GM19455 (cell line): ENCODE data around the gene EAF1.
"Not testable (repeated sequence)": the region's sequence is repeated elsewhere in the genome, so short reads cannot be mapped to it uniquely, and the experiment has no call there.

Experiments used
- ATAC-seq: cut with Tn5 transposase; IDR thresholded peaks from one replicate; pipeline ENCODE4 v1.9.1; 2021; ENCODE audit not compliant: unreplicated experiment

The EAF1 gene

DNA sequence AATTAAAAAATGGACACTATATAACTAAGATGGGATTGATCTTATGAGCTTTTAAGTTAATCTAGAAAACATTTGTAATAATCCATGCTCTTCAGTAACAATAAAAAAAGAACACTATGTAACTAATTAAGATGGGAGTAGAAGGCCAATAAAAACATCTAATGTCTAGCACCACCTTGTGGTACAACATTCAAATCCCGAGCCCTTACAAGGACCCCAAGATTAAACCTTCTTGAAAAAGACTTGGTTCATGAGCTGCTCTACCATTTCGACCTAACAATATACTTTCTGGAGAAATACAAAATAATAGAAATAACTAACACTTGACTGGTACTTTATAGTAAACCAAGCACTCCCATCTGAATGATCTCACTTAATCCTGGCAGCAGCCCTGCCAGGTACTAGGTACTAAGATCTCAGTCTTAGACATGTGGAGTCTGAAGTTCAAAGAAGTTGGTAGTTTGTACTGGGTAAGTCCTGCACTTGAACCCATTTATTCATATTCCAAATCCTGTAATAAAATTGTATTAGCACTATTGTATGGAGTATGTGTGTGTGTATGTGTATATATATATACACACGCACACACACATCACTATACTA, 21.8 kb upstream of the EAF1 start:
- peak; percentile 57 for ATAC-seq

GRCh38 chr3:15409239-15409638, 18.2 kb upstream of the EAF1 start:
- ATAC-seq: no peak

GRCh38 chr3:15409774-15410173, 17.6 kb upstream of the EAF1 start:
- no peak for ATAC-seq

- ATAC-seq: not testable (repeated sequence)
These were observed 16.4 kb upstream of the EAF1 start for GRCh38 chr3:15410966-15411365.

DNA sequence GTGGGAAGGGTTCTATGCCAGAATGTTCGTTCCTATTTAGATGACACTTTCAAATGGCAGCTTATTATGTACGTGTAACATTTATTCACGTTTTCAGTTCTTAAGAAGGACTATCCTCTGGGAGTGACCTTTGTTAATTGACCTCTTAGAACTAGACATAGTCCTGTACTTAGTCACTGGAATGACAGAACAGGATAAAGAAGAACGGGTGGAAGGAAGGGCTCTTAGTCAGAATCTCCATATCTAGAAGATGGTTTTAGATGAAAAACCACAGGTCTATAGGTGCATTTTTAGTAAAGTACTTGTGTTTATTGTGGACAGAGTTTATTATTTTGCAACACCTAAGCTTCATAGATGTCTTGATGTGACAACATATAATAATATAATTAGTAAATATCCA, 6.5 kb upstream of the EAF1 start:
- no peak for ATAC-seq

- ATAC-seq: no peak
These were observed 749 bp upstream of the EAF1 start for GRCh38 chr3:15426579-15427118.

- ATAC-seq: no peak
These were observed 583 bp downstream of the EAF1 start for GRCh38 chr3:15427981-15428380.

GRCh38 chr3:15428539-15428938, 1.1 kb downstream of the EAF1 start:
- ATAC-seq: no peak

DNA sequence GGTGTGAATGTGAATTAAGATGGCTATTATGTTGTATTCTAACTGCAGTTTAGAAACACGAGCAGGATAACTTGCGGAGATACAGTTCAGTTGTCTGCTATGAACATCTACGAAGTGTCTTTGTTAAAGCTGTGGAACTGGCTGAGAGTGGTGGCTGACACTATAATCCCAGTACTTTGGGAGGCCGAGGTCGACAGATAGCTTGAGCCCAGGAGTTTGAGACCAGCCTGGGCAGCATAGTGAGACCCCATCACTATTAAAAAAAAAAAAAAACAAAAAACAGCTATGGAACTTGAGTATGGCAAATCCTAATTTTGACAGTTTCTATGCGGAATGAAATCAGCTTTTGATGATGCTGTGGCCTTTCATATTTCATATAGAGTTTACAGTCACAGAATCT, 1.7 kb downstream of the EAF1 start:
- ATAC-seq: no peak

DNA sequence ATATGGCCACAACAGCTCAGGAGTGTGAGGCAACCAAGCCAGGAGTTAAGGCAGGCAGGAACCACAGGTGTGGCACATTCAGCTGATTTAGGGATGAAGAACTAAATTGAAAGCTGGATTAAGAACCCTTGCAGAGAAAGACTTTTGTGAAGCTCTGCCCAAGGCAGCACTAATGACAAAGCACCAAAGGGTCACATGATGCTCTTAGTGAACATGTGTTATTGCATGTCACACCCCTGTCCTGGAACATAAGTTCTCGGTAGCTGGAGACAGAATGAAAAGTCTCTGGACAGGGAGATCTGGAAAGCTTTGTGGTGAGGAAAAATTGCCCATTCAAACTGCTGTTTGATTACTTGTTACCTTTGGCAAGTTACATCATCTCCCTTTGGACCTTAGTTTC, 3.2 kb downstream of the EAF1 start:
- no peak for ATAC-seq

GRCh38 chr3:15431256-15431837, 3.9 kb downstream of the EAF1 start:
- ATAC-seq: no peak

DNA sequence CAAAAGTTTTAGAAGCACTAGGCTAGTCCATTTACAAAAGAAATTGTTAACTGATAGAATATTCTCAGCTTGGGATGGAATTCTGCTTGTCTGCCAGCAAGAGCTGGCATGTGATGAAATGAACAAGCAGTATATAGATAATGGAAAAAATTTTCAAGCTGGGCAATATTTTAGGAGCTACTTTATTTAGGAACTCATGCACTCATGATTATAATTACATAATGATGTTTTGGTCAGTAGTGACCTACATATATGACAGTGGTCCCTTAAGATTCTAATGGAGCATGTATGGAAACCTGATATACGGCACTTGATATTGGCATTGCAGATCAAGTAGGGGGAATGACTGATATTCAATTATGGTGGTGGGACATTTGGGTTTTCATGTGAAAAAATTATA, 6.1 kb downstream of the EAF1 start:
- no peak for ATAC-seq

DNA sequence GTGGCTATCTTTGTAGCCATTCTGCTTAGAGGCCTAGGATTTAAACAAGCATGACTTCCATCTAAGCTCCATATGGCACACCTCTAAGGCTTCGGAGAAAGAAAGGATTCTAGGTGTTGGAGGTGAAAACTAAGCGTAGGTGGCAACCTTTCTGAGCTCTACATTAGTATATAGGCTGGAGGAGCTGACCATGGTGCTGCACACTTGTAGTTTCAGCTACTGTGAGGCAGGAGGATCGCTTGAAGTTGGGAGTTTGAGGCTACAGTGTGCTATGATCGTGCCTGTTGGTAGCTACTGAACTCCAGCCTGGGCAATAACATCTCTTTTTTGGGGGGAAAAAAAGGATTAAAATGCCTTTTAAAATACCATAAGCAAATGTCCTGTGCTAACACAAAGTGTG, 7.4 kb downstream of the EAF1 start:
- ATAC-seq: no peak

DNA sequence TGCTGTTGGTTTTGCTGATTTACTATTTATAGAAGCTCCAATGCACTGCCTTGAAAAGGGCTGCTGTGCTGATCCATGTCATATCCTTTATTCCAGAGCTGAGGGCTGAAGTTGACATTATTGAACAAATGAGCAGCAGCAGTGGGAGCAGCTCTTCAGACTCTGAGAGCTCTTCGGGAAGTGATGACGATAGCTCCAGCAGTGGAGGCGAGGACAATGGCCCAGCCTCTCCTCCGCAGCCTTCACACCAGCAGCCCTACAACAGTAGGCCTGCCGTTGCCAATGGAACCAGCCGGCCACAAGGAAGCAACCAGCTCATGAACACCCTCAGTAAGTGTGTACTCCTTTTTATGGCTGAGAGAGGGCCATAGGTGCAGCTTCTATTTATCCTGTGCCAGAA, 8.8 kb downstream of the EAF1 start:
- ATAC-seq: no peak

- no peak for ATAC-seq
These were observed 11.6 kb downstream of the EAF1 start for GRCh38 chr3:15438983-15439382.

- ATAC-seq: no peak
These were observed 12.1 kb downstream of the EAF1 start for GRCh38 chr3:15439476-15439875.

GRCh38 chr3:15440891-15441290, 13.5 kb downstream of the EAF1 start:
- ATAC-seq: no peak

- ATAC-seq: no peak
These were observed 16.6 kb downstream of the EAF1 start for GRCh38 chr3:15443826-15444524.

GRCh38 chr3:15449489-15450224, 22.3 kb downstream of the EAF1 start:
- ATAC-seq: no peak

DNA sequence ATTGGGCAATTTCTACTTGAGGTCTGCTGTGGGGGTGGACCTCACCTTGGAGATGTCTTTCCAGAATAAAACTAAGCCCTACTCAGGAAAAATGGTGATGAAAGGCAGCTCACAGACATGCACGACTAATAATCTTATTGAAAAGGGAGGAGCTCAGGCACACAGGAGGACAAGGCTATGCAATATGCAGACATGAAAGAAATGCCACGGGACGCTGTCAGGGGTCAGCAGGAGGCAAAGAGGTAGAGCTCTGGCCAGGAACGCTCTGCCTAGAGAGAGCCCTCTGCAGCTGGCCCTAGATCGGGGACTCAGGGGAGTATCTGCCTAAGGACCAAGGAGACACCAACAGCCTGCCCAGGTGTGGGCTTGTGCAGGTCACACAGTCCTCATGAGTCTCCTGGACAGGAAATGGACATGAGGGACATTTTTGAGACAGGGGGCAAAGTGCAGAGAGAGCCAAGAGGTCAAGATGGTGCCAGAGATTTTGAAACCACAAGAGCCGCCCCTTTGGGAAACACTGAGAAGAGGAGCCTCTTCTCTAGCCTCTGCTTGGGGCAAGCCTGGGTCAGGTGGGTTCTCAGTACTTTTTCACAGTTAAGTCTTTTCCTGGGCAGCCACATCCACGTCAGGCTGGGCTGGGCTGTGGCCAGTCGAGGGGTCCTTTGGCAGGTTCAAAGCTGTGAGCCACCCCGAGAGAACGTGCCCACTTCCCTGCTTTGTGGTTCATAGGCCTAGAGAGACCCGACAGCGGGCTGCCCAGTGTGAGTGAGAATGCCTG, 23.2 kb downstream of the EAF1 start:
- no peak for ATAC-seq
